HG03039 (cell line): ENCODE results near the gene IPPK.

Experiments used
- ATAC-seq: cut with Tn5 transposase; IDR thresholded peaks from one replicate; pipeline ENCODE4 v1.9.1; 2021; ENCODE audit warnings: mild to moderate bottlenecking, moderate library complexity; ENCODE audit not compliant: unreplicated experiment

Gene IPPK

GRCh38 chr9:92657296-92658094, 12.4 kb downstream of the IPPK start:
- ATAC-seq = no peak

GRCh38 chr9:92656537-92656925, 13.4 kb downstream of the IPPK start:
- ATAC-seq = no peak

GRCh38 chr9:92655896-92656536, 13.9 kb downstream of the IPPK start:
- no peak for ATAC-seq

GRCh38 chr9:92655366-92655765, 14.6 kb downstream of the IPPK start:
- ATAC-seq = no peak

- no peak for ATAC-seq
Measured at GRCh38 chr9:92654481-92655301, 15.2 kb downstream of the IPPK start.

GRCh38 chr9:92652461-92652860, 17.5 kb downstream of the IPPK start:
- ATAC-seq = no peak

- no peak for ATAC-seq
Measured at GRCh38 chr9:92650839-92651621, 18.9 kb downstream of the IPPK start.

GRCh38 chr9:92650296-92650695, 19.6 kb downstream of the IPPK start:
- ATAC-seq = no peak

GRCh38 chr9:92649007-92649406, 20.9 kb downstream of the IPPK start:
- no peak for ATAC-seq

- ATAC-seq = no peak
Measured at GRCh38 chr9:92648474-92648971, 21.4 kb downstream of the IPPK start.

- ATAC-seq = no peak
Measured at GRCh38 chr9:92647671-92648473, 22.1 kb downstream of the IPPK start.

GRCh38 chr9:92645041-92645440, 24.9 kb downstream of the IPPK start:
- no peak for ATAC-seq

- no peak for ATAC-seq
Measured at GRCh38 chr9:92644278-92644677, 25.7 kb downstream of the IPPK start.

GRCh38 chr9:92642564-92642963, 27.4 kb downstream of the IPPK start:
- no peak for ATAC-seq

- no peak for ATAC-seq
Measured at GRCh38 chr9:92642041-92642451, 27.9 kb downstream of the IPPK start.

GRCh38 chr9:92641092-92641809, 28.7 kb downstream of the IPPK start:
- no peak for ATAC-seq

GRCh38 chr9:92640398-92641091, 29.4 kb downstream of the IPPK start:
- no peak for ATAC-seq

GRCh38 chr9:92639791-92640271, 30.1 kb downstream of the IPPK start:
- no peak for ATAC-seq
